Immature natural killer cell (primary cell): ENCODE data around the gene CAPRIN2. TPM values are rescaled to one million over a fixed set of nuclear protein-coding genes. Genes with fewer than 3 reads are reported as not detected.

Source experiments
- DNase-seq, 3 donors: peaks; one replicate each; pipeline ENCODE4 v3.0.0; 2022; ENCODE audit warnings: mixed read lengths in 1 of 3
- H3K27ac Mint-ChIP-seq, 6 donors: one replicate each; pipeline ENCODE4 v1.8.0; 2020; ENCODE audit warnings: mixed read lengths in 6 of 6, mild to moderate bottlenecking in 5 of 6, inconsistent platforms in 4 of 6, moderate library complexity in 3 of 6
- H3K27me3 Mint-ChIP-seq, 3 donors: one replicate each; pipeline ENCODE4 v1.8.0; 2020 to 2021; ENCODE audit warnings: low read depth in 3 of 3, mild to moderate bottlenecking in 3 of 3, mixed read lengths in 3 of 3, moderate library complexity in 3 of 3, inconsistent platforms in 1 of 3
- H3K36me3 Mint-ChIP-seq, 3 donors: one replicate each; pipeline ENCODE4 v1.8.0; 2020; ENCODE audit warnings: mixed read lengths in 3 of 3, inconsistent platforms in 2 of 3, mild to moderate bottlenecking in 2 of 3
- H3K4me1 Mint-ChIP-seq, 2 donors: one replicate each; pipeline ENCODE4 v1.8.0; 2020; ENCODE audit warnings: inconsistent platforms in 2 of 2, mild to moderate bottlenecking in 2 of 2, mixed read lengths in 2 of 2, moderate library complexity in 1 of 2
- H3K4me3 Mint-ChIP-seq, 5 donors: one replicate each; pipeline ENCODE4 v1.8.0; 2020; ENCODE audit warnings: mild to moderate bottlenecking in 5 of 5, mixed read lengths in 5 of 5, inconsistent platforms in 3 of 5, moderate library complexity in 3 of 5
- H3K9me3 Mint-ChIP-seq, 6 donors: one replicate each; pipeline ENCODE4 v1.8.0; 2020; ENCODE audit warnings: mild to moderate bottlenecking in 6 of 6, mixed read lengths in 6 of 6, inconsistent platforms in 4 of 6, moderate library complexity in 3 of 6
- polyA plus RNA-seq, 3 donors: library from polyadenylated mRNA; unstranded; fragments of 300-500 nt; fragmentation: Illumina TruSeq; gene quantifications; one replicate each; pipeline ENCODE4 v1.2.3, GENCODE V29; 2021

Gene CAPRIN2
- polyA plus RNA-seq, 3 donors from 2014 or later, result 3.0 to 8.8 (median 7.2) TPM

GRCh38 chr12:30753233-30753632 is 1.5 kb downstream of the CAPRIN2 start:
- Mint-ChIP-seq H3K36me3 (peaks cover 0 to 15% (median 11%) of the 10 kb centered on the region in 3 donors), H3K27me3 (peaks cover 6 to 13% (median 10%) of the 10 kb centered on the region in 3 donors), H3K4me3 (peak overlapping the region; percentile 92 to 100 (median 98)), H3K4me1 (peaks cover 28 to 64% of the 10 kb centered on the region in 2 donors), H3K9me3 (no peaks in the 10 kb centered on the region), H3K27ac (peak overlapping the region in 5 of 6 donors; percentile 58 to 94 (median 86))
- DNase-seq, result peak in 2 of 3 donors; percentile 19 to 20

DNA sequence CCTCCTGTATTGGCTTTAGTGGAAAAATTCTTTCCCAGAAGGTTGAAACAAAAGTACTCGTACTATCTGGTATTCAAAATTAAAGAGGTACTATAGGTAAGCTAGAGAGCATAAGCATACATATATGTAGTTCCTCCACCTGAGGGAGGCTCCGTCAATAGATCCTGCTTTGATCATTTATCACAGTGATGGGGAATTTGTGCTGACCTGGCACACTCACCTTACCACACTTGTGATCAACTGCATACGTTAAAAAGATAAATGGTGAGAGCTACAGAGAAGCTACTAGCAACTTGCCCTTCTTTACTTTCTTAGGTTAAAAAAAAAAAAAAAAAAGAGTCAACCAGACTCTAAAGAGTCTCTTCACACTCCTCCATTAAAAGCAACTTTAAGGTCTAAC is 2.5 kb downstream of the CAPRIN2 start:
- peaks cover 3 to 19% (median 13%) of the 10 kb centered on the region in 3 donors for H3K36me3 Mint-ChIP-seq
- H3K4me3 Mint-ChIP-seq, result peak overlapping the region in 2 of 5 donors; percentile 1 to 38
- peaks cover 34 to 64% of the 10 kb centered on the region in 2 donors for H3K4me1 Mint-ChIP-seq
- no peak overlapping the region for H3K27ac Mint-ChIP-seq
- no peaks in the 10 kb centered on the region for H3K9me3 Mint-ChIP-seq
- no peak for DNase-seq
- peaks cover 6 to 13% (median 10%) of the 10 kb centered on the region in 3 donors for H3K27me3 Mint-ChIP-seq

DNA sequence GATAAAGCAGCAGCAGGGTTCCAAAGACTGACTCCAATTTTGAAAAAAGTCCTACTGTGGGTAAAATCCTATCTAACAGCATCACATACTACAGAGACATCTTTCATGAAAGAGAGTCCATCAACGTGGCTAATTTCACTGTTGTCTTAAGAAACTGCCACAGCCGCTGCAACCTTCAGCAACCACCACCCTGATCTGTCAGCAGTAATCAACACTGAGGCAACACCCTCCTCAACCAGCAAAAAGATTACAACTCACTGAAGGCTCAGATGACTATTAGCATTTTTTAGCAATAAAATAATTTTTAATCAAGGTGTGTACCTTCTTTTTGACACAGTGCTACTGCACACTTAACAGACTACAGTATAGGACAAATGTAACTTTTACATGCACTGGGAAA is 6.6 kb downstream of the CAPRIN2 start:
- DNase-seq, result no peak
- Mint-ChIP-seq H3K4me3 (no peak overlapping the region), H3K27me3 (peaks cover 0 to 1% (median 0%) of the 10 kb centered on the region in 3 donors), H3K4me1 (peaks cover 17 to 45% of the 10 kb centered on the region in 2 donors), H3K27ac (peak overlapping the region in 1 of 6 donors; percentile 65), H3K9me3 (no peaks in the 10 kb centered on the region), H3K36me3 (peaks cover 10 to 25% (median 23%) of the 10 kb centered on the region in 3 donors)

GRCh38 chr12:30746190-30746589 is 8.6 kb downstream of the CAPRIN2 start:
- Mint-ChIP-seq H3K9me3 (no peaks in the 10 kb centered on the region), H3K27me3 (no peaks in the 10 kb centered on the region), H3K4me3 (no peak overlapping the region), H3K36me3 (peaks cover 10 to 25% (median 23%) of the 10 kb centered on the region in 3 donors), H3K4me1 (peaks cover 14 to 32% of the 10 kb centered on the region in 2 donors), H3K27ac (no peak overlapping the region)
- DNase-seq, result no peak

DNA sequence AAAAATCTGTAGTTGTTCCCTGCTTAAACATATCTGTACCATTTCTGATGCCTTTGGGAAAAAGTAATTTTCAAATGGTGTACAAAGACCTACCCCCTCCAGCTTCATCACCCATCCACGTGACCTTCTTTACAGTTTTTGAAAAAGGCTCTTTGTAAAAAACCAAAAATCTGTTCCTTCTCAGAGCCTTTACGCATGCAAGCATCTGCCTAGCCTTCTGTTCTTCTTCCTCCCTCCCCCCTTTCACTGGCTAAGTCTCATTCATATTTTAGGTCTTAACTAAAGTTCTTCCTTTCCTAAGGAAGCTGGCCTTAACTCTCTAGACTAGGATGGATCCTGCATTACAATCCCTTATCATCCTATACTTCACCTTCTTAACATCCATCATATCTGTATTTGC is 10.4 kb downstream of the CAPRIN2 start:
- Mint-ChIP-seq H3K36me3 (peaks cover 17 to 21% (median 19%) of the 10 kb centered on the region in 3 donors), H3K4me3 (no peak overlapping the region), H3K27me3 (no peaks in the 10 kb centered on the region), H3K27ac (no peak overlapping the region), H3K4me1 (peaks cover 11 to 13% of the 10 kb centered on the region in 2 donors), H3K9me3 (no peaks in the 10 kb centered on the region)
- DNase-seq, result no peak

- H3K27me3 Mint-ChIP-seq, result no peaks in the 10 kb centered on the region
- no peak for DNase-seq
- H3K27ac Mint-ChIP-seq, result no peak overlapping the region
- H3K36me3 Mint-ChIP-seq, result peaks cover 14 to 29% (median 26%) of the 10 kb centered on the region in 3 donors
- H3K9me3 Mint-ChIP-seq, result no peaks in the 10 kb centered on the region
- peaks cover 3 to 4% of the 10 kb centered on the region in 2 donors for H3K4me1 Mint-ChIP-seq
- no peak overlapping the region for H3K4me3 Mint-ChIP-seq
These were observed 14.5 kb downstream of the CAPRIN2 start for GRCh38 chr12:30740274-30740673.

- peaks cover 3 to 4% of the 10 kb centered on the region in 2 donors for H3K4me1 Mint-ChIP-seq
- no peak overlapping the region for H3K4me3 Mint-ChIP-seq
- H3K27ac Mint-ChIP-seq, result no peak overlapping the region
- H3K9me3 Mint-ChIP-seq, result no peaks in the 10 kb centered on the region
- peaks cover 21 to 37% (median 33%) of the 10 kb centered on the region in 3 donors for H3K36me3 Mint-ChIP-seq
- no peaks in the 10 kb centered on the region for H3K27me3 Mint-ChIP-seq
- DNase-seq, result no peak
These were observed 15.7 kb downstream of the CAPRIN2 start for GRCh38 chr12:30739020-30739419.

DNA sequence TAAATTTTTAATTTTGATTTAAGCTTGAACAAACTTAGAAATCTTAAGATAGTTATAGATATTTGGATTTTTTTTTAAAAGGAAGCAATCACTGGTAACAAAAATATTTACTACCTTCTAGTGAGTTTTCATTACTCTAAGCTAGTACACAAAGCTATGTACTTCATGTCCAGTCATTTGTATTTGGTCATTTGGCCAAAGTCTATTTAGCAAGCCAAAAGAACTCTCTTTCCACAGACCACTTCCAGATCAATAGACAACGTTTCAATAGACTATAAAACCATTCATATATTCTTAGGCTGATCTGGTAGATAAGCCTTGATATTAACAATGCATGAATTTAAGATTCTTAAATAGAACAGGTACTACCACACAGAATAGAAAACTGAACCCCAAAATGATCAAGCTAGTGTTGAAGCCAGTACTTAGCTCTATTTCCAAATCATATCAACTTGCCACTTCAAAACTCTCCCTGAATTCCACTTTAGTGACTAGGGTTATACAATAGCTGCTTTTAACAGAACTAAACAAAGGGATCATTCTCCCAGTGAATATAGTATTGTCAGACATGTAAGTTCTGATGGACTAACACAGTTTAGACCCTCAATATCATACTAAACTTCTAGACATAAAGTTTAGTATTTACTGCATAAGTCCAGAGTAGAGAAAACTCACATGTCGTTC is 21.7 kb downstream of the CAPRIN2 start:
- Mint-ChIP-seq H3K4me1 (peaks cover 0 to 4% of the 10 kb centered on the region in 2 donors), H3K27me3 (no peaks in the 10 kb centered on the region), H3K36me3 (peaks cover 34 to 38% (median 36%) of the 10 kb centered on the region in 3 donors), H3K27ac (no peak overlapping the region), H3K4me3 (no peak overlapping the region), H3K9me3 (no peaks in the 10 kb centered on the region)
- DNase-seq, result no peak

GRCh38 chr12:30730011-30730410 is 24.7 kb downstream of the CAPRIN2 start:
- Mint-ChIP-seq H3K27ac (no peak overlapping the region), H3K4me3 (no peak overlapping the region)

DNA sequence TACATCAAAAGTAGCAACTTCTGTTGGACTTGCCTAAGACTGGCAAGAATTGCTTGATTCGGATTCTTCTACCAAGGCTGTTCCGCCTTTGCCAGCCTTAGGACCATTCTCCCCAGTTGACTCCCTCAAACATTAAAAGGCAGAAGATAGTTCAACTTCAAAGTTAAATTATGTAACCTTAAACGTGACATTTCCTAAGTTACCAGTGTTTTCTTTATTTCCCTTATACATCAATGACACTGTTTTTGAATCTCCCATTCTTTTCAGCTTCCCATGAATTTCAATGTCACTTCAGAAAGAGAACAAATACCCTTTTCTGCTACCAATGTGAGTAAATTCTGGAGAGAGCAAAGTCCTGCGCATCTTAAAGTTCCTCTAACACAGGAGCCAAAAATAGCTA is 25.2 kb downstream of the CAPRIN2 start:
- no peaks in the 10 kb centered on the region for H3K9me3 Mint-ChIP-seq
- peaks cover 0 to 9% of the 10 kb centered on the region in 2 donors for H3K4me1 Mint-ChIP-seq
- no peak for DNase-seq
- H3K36me3 Mint-ChIP-seq, result peaks cover 20 to 38% (median 21%) of the 10 kb centered on the region in 3 donors
- no peaks in the 10 kb centered on the region for H3K27me3 Mint-ChIP-seq
- H3K27ac Mint-ChIP-seq, result no peak overlapping the region
- H3K4me3 Mint-ChIP-seq, result no peak overlapping the region

More at GRCh38 chr12:30730011-30730410, 24.7 kb downstream of the CAPRIN2 start:
- Mint-ChIP-seq H3K36me3 (peaks cover 24 to 39% (median 25%) of the 10 kb centered on the region in 3 donors), H3K4me1 (peaks cover 0 to 6% of the 10 kb centered on the region in 2 donors), H3K27me3 (no peaks in the 10 kb centered on the region), H3K9me3 (no peaks in the 10 kb centered on the region)
- DNase-seq, result no peak

- no peak for DNase-seq
- Mint-ChIP-seq H3K27ac (no peak overlapping the region), H3K4me1 (peaks cover 1 to 9% of the 10 kb centered on the region in 2 donors), H3K4me3 (no peak overlapping the region), H3K27me3 (no peaks in the 10 kb centered on the region), H3K9me3 (no peaks in the 10 kb centered on the region), H3K36me3 (peaks cover 24 to 41% (median 27%) of the 10 kb centered on the region in 3 donors)
These were observed 28.1 kb downstream of the CAPRIN2 start for GRCh38 chr12:30726647-30727046.

DNA sequence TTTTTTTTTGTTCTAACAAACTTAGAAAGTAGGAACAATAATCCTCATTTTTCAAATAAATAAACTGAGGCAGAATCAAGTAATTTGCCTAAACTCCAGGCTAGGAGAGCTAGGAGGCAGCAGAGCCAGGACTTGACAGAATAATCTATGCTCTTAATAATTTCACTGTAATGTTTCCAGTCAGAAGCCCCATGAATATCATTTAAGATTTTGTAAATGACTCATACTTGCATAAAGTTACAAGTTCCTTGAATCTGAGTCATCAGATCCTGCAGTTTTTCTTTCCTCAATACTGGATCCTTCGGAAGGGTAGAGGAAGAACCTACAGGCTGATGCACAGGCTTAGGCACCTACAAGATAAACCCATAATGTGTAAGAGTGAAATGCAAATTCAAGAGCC is 29.0 kb downstream of the CAPRIN2 start:
- Mint-ChIP-seq H3K9me3 (no peaks in the 10 kb centered on the region), H3K27ac (no peak overlapping the region), H3K4me1 (peaks cover 1 to 9% of the 10 kb centered on the region in 2 donors), H3K27me3 (no peaks in the 10 kb centered on the region), H3K36me3 (peaks cover 32 to 47% (median 32%) of the 10 kb centered on the region in 3 donors), H3K4me3 (no peak overlapping the region)
- DNase-seq, result no peak

DNA sequence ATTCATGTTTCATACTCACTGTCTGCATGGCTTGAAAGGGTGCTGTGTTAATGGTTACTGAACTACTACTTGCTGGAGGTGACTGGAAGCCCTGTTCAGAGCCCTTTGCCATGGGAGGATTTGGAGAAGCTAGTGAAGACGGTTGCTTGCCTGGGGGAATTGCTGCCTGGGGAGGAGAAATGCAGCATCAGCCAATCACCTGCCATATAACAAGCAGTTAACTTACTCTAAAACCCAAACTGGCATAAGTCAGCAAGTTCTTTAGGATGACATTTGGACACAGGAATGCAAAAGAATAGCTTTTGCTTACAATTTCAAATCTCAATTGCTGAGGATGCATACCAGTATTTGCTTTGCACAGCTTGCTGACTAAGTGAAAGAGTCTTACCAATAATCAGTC is 35.7 kb downstream of the CAPRIN2 start:
- peaks cover 20 to 58% (median 26%) of the 10 kb centered on the region in 3 donors for H3K36me3 Mint-ChIP-seq
- no peaks in the 10 kb centered on the region for H3K27me3 Mint-ChIP-seq
- DNase-seq, result no peak
- no peak overlapping the region for H3K27ac Mint-ChIP-seq
- H3K4me1 Mint-ChIP-seq, result peaks cover 0 to 1% of the 10 kb centered on the region in 2 donors
- no peaks in the 10 kb centered on the region for H3K9me3 Mint-ChIP-seq
- H3K4me3 Mint-ChIP-seq, result no peak overlapping the region

- Mint-ChIP-seq H3K4me1 (no peaks in the 10 kb centered on the region), H3K36me3 (peaks cover 13 to 32% (median 15%) of the 10 kb centered on the region in 3 donors), H3K9me3 (no peaks in the 10 kb centered on the region), H3K4me3 (no peak overlapping the region), H3K27ac (no peak overlapping the region), H3K27me3 (no peaks in the 10 kb centered on the region)
- DNase-seq, result no peak
These were observed 47.0 kb downstream of the CAPRIN2 start for GRCh38 chr12:30707613-30708342.
